AG04450 (cell line): ENCODE measurements around the gene MYH11. TPM values are rescaled to one million over a fixed set of nuclear protein-coding genes. Genes with fewer than 3 reads are reported as not detected.
A peak's percentile ranks its signal among the peaks of the same experiment; 100 is the strongest.

Experiments
- CTCF ChIA-PET: fragments of 300-600, 350-600 bp; formaldehyde crosslinking; extraction: SDS; loops from one replicate; lab custom pipeline; 2022; ENCODE audit warnings: antibody characterized with exemption, inconsistent platforms; lab: Charles Lee
- POLR2A ChIA-PET: fragments of 350-600 bp; formaldehyde crosslinking; extraction: SDS; loops from one replicate; lab custom pipeline; 2021; ENCODE audit warnings: antibody characterized with exemption, inconsistent platforms; lab: Yijun Ruan, JAX
- DNase-seq: peaks from one replicate; pipeline ENCODE4 v3.0.0-alpha.2; 2011; ENCODE audit warnings: low read depth, low spot score
- H3K27ac ChIP-seq: one replicate; pipeline ENCODE4 v1.5.1; 2012; ENCODE audit warnings: low read depth, low read length, control low read depth
- H3K27me3 ChIP-seq: one replicate; pipeline ENCODE4 v1.6.0; 2012; ENCODE audit warnings: low read length; ENCODE audit not compliant: control insufficient read depth, insufficient read depth
- H3K4me3 ChIP-seq: 2 replicates; pipeline ENCODE4 v1.5.1; 2011; ENCODE audit warnings: mild to moderate bottlenecking, low read depth, low read length, control low read depth
- H3K9me3 ChIP-seq: 2 replicates; pipeline ENCODE4 v1.5.1; 2012; ENCODE audit warnings: low read length; ENCODE audit not compliant: control insufficient read depth, insufficient read depth
- polyA plus RNA-seq: library from polyadenylated mRNA; depleted of rRNA; stranded (reverse); fragments of >200 nt; gene quantifications from 2 replicates; pipeline ENCODE4 v1.2.3, GENCODE V29; 2011
- TF ChIP-seq, protein P1 (sequence below): IDR thresholded peaks from 2 replicates; pipeline ENCODE4 v1.5.1; 2011; ENCODE audit warnings: low read depth, low read length, control low read depth, inconsistent platforms

Gene MYH11
- polyA plus RNA-seq, 1 experiment: 0.20 TPM

DNA sequence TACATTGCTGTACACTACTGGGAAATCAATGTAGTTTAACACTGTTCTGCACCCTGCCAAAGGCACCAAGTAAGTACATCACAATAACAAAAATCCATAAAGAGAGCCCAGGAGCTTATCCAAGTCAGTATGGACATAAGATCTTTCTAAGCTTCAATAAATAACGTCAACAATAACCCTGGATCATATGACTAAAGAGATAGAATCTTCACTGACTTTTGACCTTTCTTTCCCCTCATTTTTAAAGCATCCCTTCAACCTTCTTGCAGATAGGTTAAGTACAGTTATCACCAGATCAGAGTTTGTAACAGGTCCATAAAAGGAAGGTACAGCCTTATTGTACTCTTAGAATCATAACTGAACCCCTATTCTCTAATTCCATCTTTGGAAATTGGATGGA, 29.2 kb upstream of the MYH11 start:
- ChIA-PET CTCF (interaction anchor here (4.9 kb wide), 1 partner anchor 12 kb away, joined by 35 read pairs; no protein-coding TSS in a partner anchor), POLR2A (no interaction called here)
- Histone ChIP-seq H3K27ac (no peak overlapping the region), H3K9me3 (no peaks in the 10 kb centered on the region), H3K27me3 (no peaks in the 10 kb centered on the region), H3K4me3 (no peak overlapping the region)
- TF ChIP-seq, protein P1, sequence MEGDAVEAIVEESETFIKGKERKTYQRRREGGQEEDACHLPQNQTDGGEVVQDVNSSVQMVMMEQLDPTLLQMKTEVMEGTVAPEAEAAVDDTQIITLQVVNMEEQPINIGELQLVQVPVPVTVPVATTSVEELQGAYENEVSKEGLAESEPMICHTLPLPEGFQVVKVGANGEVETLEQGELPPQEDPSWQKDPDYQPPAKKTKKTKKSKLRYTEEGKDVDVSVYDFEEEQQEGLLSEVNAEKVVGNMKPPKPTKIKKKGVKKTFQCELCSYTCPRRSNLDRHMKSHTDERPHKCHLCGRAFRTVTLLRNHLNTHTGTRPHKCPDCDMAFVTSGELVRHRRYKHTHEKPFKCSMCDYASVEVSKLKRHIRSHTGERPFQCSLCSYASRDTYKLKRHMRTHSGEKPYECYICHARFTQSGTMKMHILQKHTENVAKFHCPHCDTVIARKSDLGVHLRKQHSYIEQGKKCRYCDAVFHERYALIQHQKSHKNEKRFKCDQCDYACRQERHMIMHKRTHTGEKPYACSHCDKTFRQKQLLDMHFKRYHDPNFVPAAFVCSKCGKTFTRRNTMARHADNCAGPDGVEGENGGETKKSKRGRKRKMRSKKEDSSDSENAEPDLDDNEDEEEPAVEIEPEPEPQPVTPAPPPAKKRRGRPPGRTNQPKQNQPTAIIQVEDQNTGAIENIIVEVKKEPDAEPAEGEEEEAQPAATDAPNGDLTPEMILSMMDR: no peak
- no peak for DNase-seq

GRCh38 chr16:15885560-15886001, 28.8 kb upstream of the MYH11 start:
- H3K27ac ChIP-seq: no peak overlapping the region
- no peak for DNase-seq
- ChIA-PET CTCF (interaction anchor here (4.9 kb wide), 1 partner anchor 11 kb away, joined by 35 read pairs; no protein-coding TSS in a partner anchor), POLR2A (no interaction called here)
- H3K9me3 ChIP-seq: no peaks in the 10 kb centered on the region
- no peaks in the 10 kb centered on the region for H3K27me3 ChIP-seq
- TF ChIP-seq, protein P1: no peak
- no peak overlapping the region for H3K4me3 ChIP-seq

GRCh38 chr16:15882563-15882962, 25.7 kb upstream of the MYH11 start:
- Histone ChIP-seq H3K27ac (no peak overlapping the region), H3K27me3 (no peaks in the 10 kb centered on the region), H3K9me3 (no peaks in the 10 kb centered on the region), H3K4me3 (no peak overlapping the region)
- TF ChIP-seq, protein P1: no peak
- DNase-seq: no peak
- CTCF ChIA-PET: no interaction called here
- POLR2A ChIA-PET: interaction anchor here (0.6 kb wide), 1 partner anchor 160 kb away, joined by 13 read pairs; no protein-coding TSS in a partner anchor

DNA sequence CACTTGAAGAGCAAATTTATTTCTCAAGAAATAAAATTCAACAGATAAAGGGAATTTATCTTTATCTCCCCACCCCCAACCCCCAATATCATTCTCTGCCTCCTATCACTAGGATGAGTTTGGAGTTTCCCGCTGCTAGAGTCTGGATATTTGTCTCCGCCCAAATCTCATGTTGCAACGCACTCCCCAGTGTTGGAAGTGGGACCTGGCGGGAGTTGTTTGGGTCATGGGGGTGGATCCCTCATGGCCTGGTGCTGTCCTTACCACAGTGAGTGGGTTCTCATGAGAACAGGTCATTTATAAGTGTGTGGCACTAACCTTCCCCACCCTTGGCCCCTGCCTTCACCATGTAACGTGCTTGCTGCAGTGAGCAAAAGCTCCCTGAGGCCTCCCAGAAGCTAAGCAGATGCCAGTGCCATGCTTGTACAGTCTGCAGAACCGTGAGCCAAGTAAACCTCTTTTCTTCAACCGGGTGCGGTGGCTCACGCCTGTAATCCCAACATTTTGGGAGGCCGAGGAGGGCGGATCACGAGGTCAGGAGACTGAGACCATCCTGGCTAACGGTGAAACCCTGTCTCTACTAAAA, 25.1 kb upstream of the MYH11 start:
- CTCF ChIA-PET: no interaction called here
- DNase-seq: no peak
- TF ChIP-seq, protein P1: no peak
- POLR2A ChIA-PET: interaction anchor here (0.6 kb wide), 1 partner anchor 160 kb away, joined by 13 read pairs; no protein-coding TSS in a partner anchor
- no peaks in the 10 kb centered on the region for H3K27me3 ChIP-seq
- H3K9me3 ChIP-seq: no peaks in the 10 kb centered on the region
- no peak overlapping the region for H3K27ac ChIP-seq
- no peak overlapping the region for H3K4me3 ChIP-seq

DNA sequence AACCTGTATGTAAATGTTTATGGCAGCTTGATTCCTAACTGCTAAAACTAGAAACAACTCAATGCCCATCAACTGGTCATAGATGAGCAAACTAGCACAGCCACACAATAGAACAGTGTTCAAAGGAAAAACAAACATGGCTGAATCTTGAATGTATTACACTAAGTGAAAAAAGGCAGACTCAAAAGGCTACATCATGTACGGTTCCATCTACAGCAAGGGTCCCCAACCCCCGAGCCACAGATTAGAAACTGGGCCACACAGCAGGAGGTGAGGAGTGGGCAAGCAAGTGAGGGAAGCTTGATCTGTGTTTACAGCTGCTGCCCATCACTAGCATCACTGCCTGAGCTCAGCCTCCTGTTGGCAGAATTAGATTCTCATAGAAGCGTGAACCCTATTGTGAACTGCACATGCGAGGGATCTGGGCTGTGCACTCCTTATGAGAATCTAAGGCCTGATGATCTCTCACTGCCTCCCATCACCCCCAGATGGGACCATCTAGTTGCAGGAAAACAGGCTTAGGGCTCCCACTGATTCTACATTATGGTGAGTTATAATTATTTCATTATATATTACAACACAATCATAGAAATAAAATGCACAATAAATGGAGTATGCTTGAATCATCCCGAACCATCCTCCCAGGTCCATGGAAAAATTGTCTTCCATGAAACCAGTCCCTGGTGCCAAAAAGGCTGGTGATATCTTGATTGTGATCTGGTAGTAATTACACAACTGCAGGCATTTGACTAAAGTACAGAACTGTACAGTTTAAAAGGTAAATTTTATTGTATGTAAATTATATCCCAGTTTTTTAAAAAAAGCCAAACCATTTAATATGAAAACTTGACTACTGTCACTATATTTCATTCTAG, 23.8 kb upstream of the MYH11 start:
- no peaks in the 10 kb centered on the region for H3K27me3 ChIP-seq
- H3K9me3 ChIP-seq: no peaks in the 10 kb centered on the region
- H3K27ac ChIP-seq: peak overlapping the region; percentile 39
- TF ChIP-seq, protein P1: no peak
- ChIA-PET POLR2A (no interaction called here), CTCF (interaction anchor here (1.7 kb wide), 1 partner anchor 8 kb away, joined by 4 read pairs; the partner anchor contains the start of gene CEP20)
- DNase-seq: no peak
- no peak overlapping the region for H3K4me3 ChIP-seq
